ENCODE measurements around the gene HAGH.

HAGH gene

DNA sequence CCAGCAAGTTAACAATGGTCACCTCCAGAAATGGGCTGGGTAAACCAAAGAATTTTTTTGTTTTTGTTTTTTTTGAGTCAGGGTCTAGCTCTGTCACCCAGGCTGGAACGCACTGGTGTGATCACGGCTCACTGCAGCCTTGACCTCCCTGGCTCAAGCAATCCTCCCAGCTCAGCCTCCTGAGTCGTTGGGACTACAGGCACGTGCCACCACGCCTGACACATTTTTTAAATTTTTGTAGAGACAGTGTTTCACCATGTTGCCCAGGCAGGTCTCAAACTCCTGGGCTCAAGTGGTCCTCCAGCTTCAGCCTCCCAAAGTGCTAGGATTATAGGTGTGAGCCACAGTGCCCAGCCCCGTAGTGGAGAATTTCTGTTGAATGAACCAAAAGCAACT lies 46.0 kb downstream of the HAGH start:
- H3K9ac ChIP-seq = no peak overlapping the region
- TF ChIP-seq CTCF (IDR thresholded peaks at IDR 0.05) = no peak
- H3K4me2 ChIP-seq (ENCODE audit: low read length) = no peak overlapping the region
- H3K36me3 ChIP-seq (ENCODE audit: control insufficient read depth, insufficient read depth, low read length) = no peaks in the 10 kb centered on the region
- no peaks in the 10 kb centered on the region for H3K27me3 ChIP-seq (ENCODE audit: control insufficient read depth, insufficient read depth, low read length)
- H2AFZ ChIP-seq = no peak overlapping the region
- no peaks in the 10 kb centered on the region for H3K9me3 ChIP-seq (ENCODE audit: control insufficient read depth, low read length)
- peaks cover 4% of the 10 kb centered on the region for H3K4me1 ChIP-seq
- H3K4me3 ChIP-seq (ENCODE audit: low read depth, low read length) = no peak overlapping the region
- peaks cover 20% of the 10 kb centered on the region for H3K79me2 ChIP-seq
- H3K27ac ChIP-seq = no peak overlapping the region

GRCh38 chr16:1779741-1780676 lies 46.6 kb downstream of the HAGH start:
- no peaks in the 10 kb centered on the region for H3K9me3 ChIP-seq (ENCODE audit: control insufficient read depth, low read length)
- H3K79me2 ChIP-seq = peaks cover 13% of the 10 kb centered on the region
- peaks cover 4% of the 10 kb centered on the region for H3K4me1 ChIP-seq
- no peak for TF ChIP-seq CTCF (IDR thresholded peaks at IDR 0.05)
- no peak overlapping the region for H3K4me2 ChIP-seq (ENCODE audit: low read length)
- no peaks in the 10 kb centered on the region for H3K27me3 ChIP-seq (ENCODE audit: control insufficient read depth, insufficient read depth, low read length)
- no peak overlapping the region for H3K9ac ChIP-seq
- H3K4me3 ChIP-seq (ENCODE audit: low read depth, low read length) = no peak overlapping the region
- no peak overlapping the region for H2AFZ ChIP-seq
- H3K27ac ChIP-seq = no peak overlapping the region
- H3K36me3 ChIP-seq (ENCODE audit: control insufficient read depth, insufficient read depth, low read length) = no peaks in the 10 kb centered on the region

GRCh38 chr16:1779234-1779701 lies 47.4 kb downstream of the HAGH start:
- no peak overlapping the region for H2AFZ ChIP-seq
- no peaks in the 10 kb centered on the region for H3K27me3 ChIP-seq (ENCODE audit: control insufficient read depth, insufficient read depth, low read length)
- H3K9me3 ChIP-seq (ENCODE audit: control insufficient read depth, low read length) = no peaks in the 10 kb centered on the region
- no peak overlapping the region for H3K4me3 ChIP-seq (ENCODE audit: low read depth, low read length)
- H3K36me3 ChIP-seq (ENCODE audit: control insufficient read depth, insufficient read depth, low read length) = no peaks in the 10 kb centered on the region
- H3K9ac ChIP-seq = no peak overlapping the region
- TF ChIP-seq CTCF (IDR thresholded peaks at IDR 0.05) = no peak
- H3K79me2 ChIP-seq = peaks cover 13% of the 10 kb centered on the region
- peaks cover 4% of the 10 kb centered on the region for H3K4me1 ChIP-seq
- H3K27ac ChIP-seq = no peak overlapping the region
- H3K4me2 ChIP-seq (ENCODE audit: low read length) = no peak overlapping the region

GRCh38 chr16:1778200-1779179 lies 48.1 kb downstream of the HAGH start:
- H3K9ac ChIP-seq = no peak overlapping the region
- H3K79me2 ChIP-seq = peaks cover 9% of the 10 kb centered on the region
- H3K27ac ChIP-seq = no peak overlapping the region

More at GRCh38 chr16:1778200-1779179, 48.1 kb downstream of the HAGH start:
- Histone ChIP-seq H3K4me2 (ENCODE audit: low read length) (no peak overlapping the region), H2AFZ (no peak overlapping the region), H3K4me1 (peaks cover 4% of the 10 kb centered on the region), H3K36me3 (ENCODE audit: control insufficient read depth, insufficient read depth, low read length) (no peaks in the 10 kb centered on the region), H3K9me3 (ENCODE audit: control insufficient read depth, low read length) (no peaks in the 10 kb centered on the region), H3K27me3 (ENCODE audit: control insufficient read depth, insufficient read depth, low read length) (no peaks in the 10 kb centered on the region), H3K4me3 (ENCODE audit: low read depth, low read length) (no peak overlapping the region)
- TF ChIP-seq CTCF (IDR thresholded peaks at IDR 0.05) = no peak
